Measurements from ENCODE around the gene ASTL. TPM values are rescaled to one million over a fixed set of nuclear protein-coding genes. Genes with fewer than 3 reads are reported as not detected.

Gene ASTL
- total RNA-seq, 4 donors from 2014 or later: 0.34 TPM; not detected in 3

- no peak for TF ChIP-seq CTCF (IDR thresholded peaks at IDR 0.05; ENCODE audit: low read depth)
These were observed 40.9 kb downstream of the ASTL start for GRCh38 chr2:96097441-96097840.

GRCh38 chr2:96095116-96095636 lies 43.1 kb downstream of the ASTL start:
- TF ChIP-seq CTCF (IDR thresholded peaks at IDR 0.05; ENCODE audit: low read depth): no peak

GRCh38 chr2:96093528-96093927 lies 44.8 kb downstream of the ASTL start:
- TF ChIP-seq CTCF (IDR thresholded peaks at IDR 0.05; ENCODE audit: low read depth): no peak

GRCh38 chr2:96092951-96093350 lies 45.4 kb downstream of the ASTL start:
- TF ChIP-seq CTCF (IDR thresholded peaks at IDR 0.05; ENCODE audit: low read depth): no peak

- no peak for TF ChIP-seq CTCF (IDR thresholded peaks at IDR 0.05; ENCODE audit: low read depth)
These were observed 45.8 kb downstream of the ASTL start for GRCh38 chr2:96092573-96092877.

GRCh38 chr2:96091711-96092572 lies 46.4 kb downstream of the ASTL start:
- TF ChIP-seq CTCF (IDR thresholded peaks at IDR 0.05; ENCODE audit: low read depth): no peak

GRCh38 chr2:96091141-96091710 lies 47.1 kb downstream of the ASTL start:
- TF ChIP-seq CTCF (IDR thresholded peaks at IDR 0.05; ENCODE audit: low read depth): no peak

Measured in subcutaneous adipose tissue (tissue), 4 donors.